NOMO-1 (cell line): ENCODE results near the gene CNIH1.

Experiments used
- DNase-seq, 2 experiments: peaks; one replicate each; lab custom pipeline; 2025; ENCODE audit not compliant: unreplicated experiment in 2 of 2; lab: John Stamatoyannopoulos, UW

CNIH1 gene

DNA sequence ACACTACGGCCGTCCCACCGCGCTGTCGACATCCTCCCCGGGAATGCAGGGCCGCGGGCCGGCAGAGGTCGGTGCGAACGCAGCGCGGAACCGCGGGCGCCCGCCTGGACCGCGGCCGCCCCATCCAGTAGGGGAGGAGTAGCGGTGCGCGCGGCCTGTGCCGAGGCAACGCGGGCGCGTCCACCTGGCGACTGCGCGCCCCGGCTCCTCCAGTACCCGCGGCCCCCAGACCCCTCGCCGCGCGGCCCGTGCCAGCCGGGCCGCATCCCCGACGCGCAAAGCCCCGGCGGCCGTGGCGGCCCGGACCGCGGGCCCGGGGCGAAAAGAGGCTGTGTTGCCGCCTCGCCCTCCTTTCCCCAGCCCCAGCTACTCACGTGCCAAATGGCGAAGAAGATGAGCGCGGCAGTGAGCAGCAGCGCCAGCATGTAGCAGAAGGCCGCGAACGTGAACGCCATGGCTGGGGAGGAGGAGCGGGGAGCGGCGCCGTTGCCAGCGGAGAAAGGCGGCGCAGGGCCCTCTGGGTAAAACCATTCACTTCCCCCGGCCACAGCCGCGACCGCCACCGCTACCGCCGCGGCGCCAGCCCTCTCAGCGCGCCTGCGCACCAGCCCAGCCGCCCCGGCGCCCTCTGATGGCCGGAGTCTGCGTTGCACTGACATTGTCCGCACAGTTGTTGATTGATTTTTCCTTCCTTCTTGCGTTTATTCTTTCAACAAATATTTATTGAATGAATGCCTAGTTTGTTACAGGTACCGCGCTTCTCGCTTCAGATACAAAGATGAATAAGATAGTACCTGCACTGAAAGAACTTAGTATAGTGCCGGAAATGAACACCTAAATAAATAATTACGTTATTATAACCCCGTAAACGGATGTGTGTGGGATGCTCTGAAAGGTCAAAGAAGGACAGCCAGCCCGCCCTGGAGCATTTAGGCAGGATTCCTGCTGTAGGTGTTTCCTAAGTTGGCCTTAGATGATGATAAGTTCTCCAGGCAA is at the start of gene CNIH1:
Gene CNIH1 (minus strand): TSS at position 502 of the 996 bp plus-strand sequence. CDS start 47 bp downstream, at position 455.
- DNase-seq = peak; percentile 90 to 92

DNA sequence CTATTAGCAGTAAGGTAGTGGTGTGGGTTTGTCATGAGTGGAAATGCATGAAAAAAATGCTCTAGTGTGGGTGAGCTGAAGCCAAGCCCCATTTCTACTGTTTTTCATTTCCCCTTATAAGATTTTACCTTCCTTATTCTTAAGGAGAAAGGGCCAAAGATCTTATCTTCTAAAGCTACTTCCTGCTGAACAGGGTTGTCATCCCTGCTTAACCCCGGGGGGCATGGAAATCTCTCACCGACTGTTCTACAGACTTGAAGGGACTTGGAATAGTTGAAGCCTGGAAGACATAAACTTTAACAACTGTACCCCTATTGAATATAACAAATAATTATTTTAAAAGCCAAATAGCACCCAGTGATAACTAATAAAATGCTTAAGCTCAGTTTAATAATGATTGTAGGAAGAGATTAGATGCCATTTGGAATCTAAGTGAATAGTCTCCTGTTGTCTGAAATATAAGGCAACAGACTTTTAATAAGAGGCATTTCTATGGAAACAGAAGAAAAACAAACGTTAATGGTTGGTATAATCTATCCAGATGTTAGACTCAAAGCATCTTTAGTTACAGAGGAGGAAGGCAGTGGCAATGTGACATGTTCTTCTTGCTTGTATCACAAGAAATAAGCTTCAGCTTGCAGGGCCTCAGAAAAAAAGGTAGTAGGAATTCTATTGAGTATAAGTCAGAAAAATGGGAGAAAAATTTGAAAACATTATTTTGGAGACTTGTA is 49.4 kb upstream of the CNIH1 start:
- DNase-seq = peak; percentile 17 to 19

GRCh38 chr14:54489731-54490444 is 48.7 kb upstream of the CNIH1 start:
- no peak for DNase-seq

GRCh38 chr14:54489318-54489683 is 48.1 kb upstream of the CNIH1 start:
- DNase-seq = no peak

DNA sequence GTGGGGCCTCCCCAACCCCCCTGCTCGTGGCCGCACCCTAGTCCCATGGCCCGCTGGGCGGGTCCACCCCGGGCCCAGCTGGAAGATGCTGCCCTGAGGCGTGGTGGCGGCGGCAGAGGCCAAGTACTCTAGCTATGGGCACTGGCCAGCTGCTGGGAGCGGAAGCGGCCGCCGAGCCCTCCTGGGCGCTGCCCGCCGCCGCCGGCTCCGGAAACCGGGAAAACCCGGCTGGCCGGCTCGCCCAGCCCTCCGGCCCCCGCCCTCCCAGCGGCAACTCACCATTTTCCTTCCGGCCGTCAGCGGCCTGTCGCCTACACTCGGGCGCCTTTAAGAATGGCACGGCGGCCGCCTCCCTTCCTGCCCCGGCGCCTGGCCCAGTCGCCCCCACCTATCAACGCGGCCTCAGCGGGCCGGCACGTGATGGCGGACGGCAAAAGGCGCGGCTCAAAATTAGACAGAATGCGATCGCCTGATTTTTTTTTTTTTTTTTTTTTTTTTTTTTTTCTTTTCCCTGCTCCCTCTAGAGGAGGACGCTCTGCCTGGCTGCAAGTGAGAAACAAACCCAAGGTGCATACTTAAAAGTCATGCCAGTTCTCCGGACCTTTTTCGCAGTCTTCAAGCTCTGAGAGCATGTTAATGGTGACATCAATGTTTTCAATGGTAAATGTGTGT is 47.6 kb upstream of the CNIH1 start, which contains the start of gene GMFB:
Gene GMFB (minus strand): TSS at position 335 of the 672 bp plus-strand sequence. CDS start 53 bp downstream, at position 282.
- DNase-seq = peak; percentile 77 to 89

DNA sequence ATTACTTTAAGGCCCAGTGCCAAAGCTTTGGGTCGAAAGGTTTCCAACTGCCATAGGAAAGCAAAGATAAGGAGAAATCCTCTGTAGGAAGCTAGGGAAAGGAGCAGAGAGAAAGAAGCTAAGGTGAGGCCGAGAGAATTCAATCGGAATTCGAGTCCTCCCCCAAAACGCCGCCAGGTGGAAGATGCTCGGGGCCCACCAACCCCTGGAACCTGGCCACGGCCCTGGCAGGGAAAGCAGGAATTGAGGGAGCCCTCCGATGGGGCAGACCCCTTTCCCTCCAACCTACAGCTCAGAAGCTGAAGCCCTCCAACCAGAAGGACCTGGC is 47.1 kb upstream of the CNIH1 start:
- no peak for DNase-seq

GRCh38 chr14:54487771-54488170 is 46.6 kb upstream of the CNIH1 start:
- no peak for DNase-seq

GRCh38 chr14:54486685-54487084 is 45.5 kb upstream of the CNIH1 start:
- DNase-seq = no peak

DNA sequence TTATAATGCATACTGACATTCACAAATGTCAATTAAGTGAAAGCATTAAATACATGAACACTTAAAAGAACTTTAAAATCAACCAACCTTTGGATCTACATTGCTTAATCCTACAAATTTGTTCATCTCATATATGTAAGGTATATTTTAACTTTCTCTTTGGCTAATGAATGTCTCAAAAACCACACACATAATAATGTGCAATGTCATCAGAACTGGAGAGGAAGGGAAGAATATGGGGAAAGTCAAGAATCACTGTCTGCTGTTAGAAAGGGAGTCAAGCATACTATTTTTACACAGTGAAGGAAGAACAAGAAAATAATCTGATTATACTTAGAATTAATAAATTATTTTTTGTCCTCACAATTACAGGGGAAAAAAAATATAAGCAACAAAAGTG is 42.7 kb upstream of the CNIH1 start:
- peak in 1 of 2 experiments; percentile 25 for DNase-seq

GRCh38 chr14:54483073-54483745 is 42.0 kb upstream of the CNIH1 start:
- DNase-seq = peak in 1 of 2 experiments; percentile 49

DNA sequence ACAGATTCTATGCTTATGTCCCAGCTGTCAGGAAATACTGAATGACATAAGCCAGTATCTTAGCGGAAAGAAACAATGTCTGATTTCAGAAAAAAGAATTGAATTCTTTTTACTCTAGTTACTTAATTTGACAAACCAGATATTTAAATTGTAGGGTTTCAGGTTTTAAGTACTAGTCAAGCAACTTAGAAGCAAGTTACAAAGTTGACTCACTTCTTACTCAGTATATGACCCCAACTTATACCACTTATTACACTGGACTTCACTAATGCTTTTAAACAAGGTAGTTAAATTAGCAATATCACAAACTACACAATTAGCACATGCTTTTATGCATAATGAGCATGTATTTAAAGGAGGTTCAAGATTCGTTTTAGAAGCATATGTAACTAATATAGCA is 40.5 kb upstream of the CNIH1 start:
- no peak for DNase-seq

DNA sequence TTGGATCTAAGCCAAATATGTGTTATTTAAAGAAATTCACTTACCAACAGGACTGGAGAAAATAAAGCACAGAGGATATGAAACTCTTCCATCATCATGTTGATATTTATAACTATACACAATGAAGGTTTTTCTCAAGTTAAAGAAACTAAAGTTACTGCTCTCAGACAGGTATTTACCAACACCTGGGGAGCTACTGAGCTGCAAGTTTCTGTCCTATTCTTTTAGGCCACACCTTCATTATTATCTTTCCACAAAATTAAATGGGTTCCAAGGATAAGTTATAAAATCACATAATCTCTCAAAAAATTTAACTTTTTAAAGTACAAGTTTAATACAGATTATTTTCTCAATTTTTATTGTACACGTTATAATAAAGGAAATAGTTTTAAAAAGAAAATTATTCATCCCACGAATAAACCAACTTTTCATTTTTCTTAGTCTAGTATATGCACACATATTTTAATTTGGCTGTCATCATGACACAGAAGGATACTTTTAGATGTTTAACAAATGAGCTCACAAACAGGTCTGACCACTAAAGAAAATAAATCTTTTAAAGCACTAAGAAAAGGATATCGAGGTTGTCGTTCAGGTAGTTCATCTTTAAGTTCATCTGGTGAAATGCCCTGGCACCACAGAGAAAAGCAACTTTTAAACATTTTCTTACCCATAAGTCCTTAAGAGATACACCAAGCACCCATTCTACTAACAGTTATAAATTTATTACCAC is 39.8 kb upstream of the CNIH1 start:
- DNase-seq = no peak

- DNase-seq = no peak
These were observed 37.6 kb upstream of the CNIH1 start for GRCh38 chr14:54478636-54479215.

DNA sequence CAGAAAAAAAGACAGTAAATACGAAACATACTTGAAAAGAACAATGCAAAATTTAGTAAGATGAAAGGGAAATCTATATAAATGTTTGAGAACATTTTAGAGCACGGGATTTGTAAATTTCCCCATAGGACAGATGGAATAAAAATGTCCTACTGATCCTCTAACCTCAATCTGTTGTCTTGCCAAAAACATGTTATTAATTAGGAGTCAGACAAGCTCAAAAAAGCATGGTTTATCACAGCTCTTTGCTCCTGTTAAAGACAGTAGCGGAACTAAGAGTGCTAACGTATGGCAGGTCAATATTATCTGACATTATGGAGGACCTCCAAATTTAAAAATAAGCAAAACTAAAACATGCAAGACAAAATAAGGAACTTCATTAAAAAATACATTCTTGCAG is 34.7 kb upstream of the CNIH1 start:
- DNase-seq = no peak

GRCh38 chr14:54475187-54475899 is 34.2 kb upstream of the CNIH1 start:
- no peak for DNase-seq

- DNase-seq = no peak
These were observed 33.1 kb upstream of the CNIH1 start for GRCh38 chr14:54474232-54474793.

GRCh38 chr14:54472315-54472714 is 31.1 kb upstream of the CNIH1 start:
- no peak for DNase-seq

DNA sequence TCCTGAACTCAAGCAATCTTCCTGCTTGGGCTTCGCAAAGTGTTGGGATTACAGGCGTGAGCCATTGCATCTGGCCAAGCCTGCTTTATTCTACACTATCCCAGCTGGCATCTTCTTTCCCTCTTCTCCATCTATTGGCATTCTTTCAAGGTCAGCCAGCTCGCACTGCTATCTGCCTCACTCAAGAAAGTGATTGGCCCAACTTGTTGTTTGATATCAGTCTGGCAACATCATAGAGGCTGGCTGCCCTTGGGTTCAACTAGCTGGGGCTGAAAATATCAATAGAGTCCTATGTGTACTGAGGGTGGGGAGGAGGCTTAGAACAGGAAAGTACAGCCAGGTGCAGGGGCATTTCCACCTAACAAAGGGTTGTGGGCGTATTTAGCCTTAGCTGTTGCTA is 30.5 kb upstream of the CNIH1 start:
- DNase-seq = no peak
